Measurements from ENCODE around the gene TOR1AIP2. TPM values are rescaled to one million over a fixed set of nuclear protein-coding genes. Genes with fewer than 3 reads are reported as not detected.

The TOR1AIP2 gene
- polyA plus RNA-seq, 1 experiment: 17.4 TPM

Other genes with a start within 250 kb of the TOR1AIP2 start
- not detected in 2 replicates for gene FAM163A, start 134.5 kb downstream of the TOR1AIP2 start, polyA plus RNA-seq (2011; rRNA removed)
- 16.4 and 35.1 TPM in 2 replicates for gene TOR1AIP1, start 4.5 kb upstream of the TOR1AIP2 start, polyA plus RNA-seq (2011; rRNA removed)
- gene CEP350, start 77.0 kb upstream of the TOR1AIP2 start, polyA plus RNA-seq (2011; rRNA removed): 5.4 and 9.9 TPM in 2 replicates